ENCODE results near the gene ANKRD11.

The ANKRD11 gene

DNA sequence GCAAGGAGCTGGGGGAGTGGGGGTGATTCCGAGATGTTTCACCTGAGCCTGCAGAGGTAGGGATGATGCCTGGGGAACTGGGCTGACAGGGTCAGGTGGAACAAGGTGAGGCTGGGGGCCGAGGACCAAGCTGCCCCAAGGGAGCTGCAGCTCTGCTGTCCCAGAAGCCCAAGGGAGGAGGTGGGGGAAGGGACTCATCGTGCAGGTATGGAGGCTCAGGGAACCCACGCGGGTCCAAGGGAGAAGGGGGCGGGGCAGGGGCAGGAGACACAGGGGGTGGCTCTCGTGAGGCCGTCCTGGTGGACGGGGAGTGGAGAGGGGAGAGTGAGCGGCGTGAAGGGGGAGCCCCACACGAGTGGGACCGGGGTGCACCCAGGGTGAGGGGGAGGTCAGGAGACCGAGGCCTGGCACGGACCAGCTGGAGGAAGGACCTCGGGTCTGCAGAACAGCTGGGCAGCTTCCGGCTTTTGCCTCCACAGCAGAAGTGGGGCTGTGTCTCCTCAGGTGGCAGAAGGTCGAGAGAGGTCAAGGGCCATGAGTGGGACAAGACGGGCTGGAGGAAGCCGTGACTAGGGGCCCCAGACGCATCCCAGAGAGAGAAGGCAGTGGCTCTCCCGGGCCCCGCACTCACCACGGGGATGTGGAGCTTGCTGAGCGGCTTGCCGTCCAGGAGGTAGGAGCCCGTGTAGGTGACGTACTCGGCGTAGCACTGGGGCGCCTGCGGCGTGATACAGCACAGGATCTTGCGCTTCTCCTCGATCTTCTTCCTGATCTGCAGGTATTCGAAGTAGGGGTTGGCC, 211.7 kb downstream of the ANKRD11 start:
- no peak for TF ChIP-seq CTCF (IDR thresholded peaks at IDR 0.05; ENCODE audit: insufficient read depth, low read depth, low read length, missing control alignments)
- DNase-seq (ENCODE audit: low read depth): no peak
- H3K4me3 ChIP-seq (ENCODE audit: low read depth, low read length): no peak overlapping the region

DNA sequence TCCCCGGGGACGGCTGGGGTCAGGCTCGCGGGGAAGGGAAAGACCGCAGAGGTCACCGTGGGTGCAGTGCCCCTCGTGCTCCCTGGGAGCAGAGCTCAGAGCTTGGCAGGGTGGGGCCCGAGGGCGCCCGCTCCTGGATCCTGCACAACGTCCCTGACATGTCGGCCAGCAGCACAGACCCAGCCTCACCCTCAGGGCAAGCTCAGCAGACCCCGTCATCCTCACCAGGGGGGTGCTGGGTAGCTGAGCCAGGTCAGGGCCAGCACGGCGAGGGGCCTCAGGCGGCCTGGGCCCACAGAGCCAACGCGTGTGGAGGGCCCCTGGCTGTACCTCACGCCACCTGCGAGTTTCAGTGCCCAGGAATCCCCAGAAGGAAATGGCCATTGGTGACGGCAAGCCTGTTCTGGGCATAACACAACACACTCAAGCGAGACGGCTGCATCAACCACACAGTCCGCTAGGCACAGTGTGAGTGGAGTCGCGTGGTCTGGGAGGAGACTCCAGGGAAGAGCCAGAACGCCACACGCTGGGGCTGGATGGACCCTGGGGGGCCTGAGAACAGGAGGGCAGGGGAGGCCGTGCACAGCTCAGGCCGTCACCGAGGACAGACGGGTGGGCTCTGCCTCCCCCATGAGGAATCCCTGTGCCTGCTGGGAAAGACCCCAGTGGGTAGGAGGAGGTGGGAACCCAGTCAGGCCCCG, 212.6 kb downstream of the ANKRD11 start:
- no peak for DNase-seq (ENCODE audit: low read depth)
- no peak overlapping the region for H3K4me3 ChIP-seq (ENCODE audit: low read depth, low read length)
- no peak for TF ChIP-seq CTCF (IDR thresholded peaks at IDR 0.05; ENCODE audit: insufficient read depth, low read depth, low read length, missing control alignments)

- DNase-seq (ENCODE audit: low read depth): no peak
- no peak overlapping the region for H3K4me3 ChIP-seq (ENCODE audit: low read depth, low read length)
- TF ChIP-seq CTCF (IDR thresholded peaks at IDR 0.05; ENCODE audit: insufficient read depth, low read depth, low read length, missing control alignments): no peak
Measured at GRCh38 chr16:89277049-89277448, 213.3 kb downstream of the ANKRD11 start.

GRCh38 chr16:89275837-89276720, 214.3 kb downstream of the ANKRD11 start:
- DNase-seq (ENCODE audit: low read depth): no peak
- no peak overlapping the region for H3K4me3 ChIP-seq (ENCODE audit: low read depth, low read length)
- no peak for TF ChIP-seq CTCF (IDR thresholded peaks at IDR 0.05; ENCODE audit: insufficient read depth, low read depth, low read length, missing control alignments)

- no peak for TF ChIP-seq CTCF (IDR thresholded peaks at IDR 0.05; ENCODE audit: insufficient read depth, low read depth, low read length, missing control alignments)
Measured at GRCh38 chr16:89275284-89275584, 215.1 kb downstream of the ANKRD11 start.

DNA sequence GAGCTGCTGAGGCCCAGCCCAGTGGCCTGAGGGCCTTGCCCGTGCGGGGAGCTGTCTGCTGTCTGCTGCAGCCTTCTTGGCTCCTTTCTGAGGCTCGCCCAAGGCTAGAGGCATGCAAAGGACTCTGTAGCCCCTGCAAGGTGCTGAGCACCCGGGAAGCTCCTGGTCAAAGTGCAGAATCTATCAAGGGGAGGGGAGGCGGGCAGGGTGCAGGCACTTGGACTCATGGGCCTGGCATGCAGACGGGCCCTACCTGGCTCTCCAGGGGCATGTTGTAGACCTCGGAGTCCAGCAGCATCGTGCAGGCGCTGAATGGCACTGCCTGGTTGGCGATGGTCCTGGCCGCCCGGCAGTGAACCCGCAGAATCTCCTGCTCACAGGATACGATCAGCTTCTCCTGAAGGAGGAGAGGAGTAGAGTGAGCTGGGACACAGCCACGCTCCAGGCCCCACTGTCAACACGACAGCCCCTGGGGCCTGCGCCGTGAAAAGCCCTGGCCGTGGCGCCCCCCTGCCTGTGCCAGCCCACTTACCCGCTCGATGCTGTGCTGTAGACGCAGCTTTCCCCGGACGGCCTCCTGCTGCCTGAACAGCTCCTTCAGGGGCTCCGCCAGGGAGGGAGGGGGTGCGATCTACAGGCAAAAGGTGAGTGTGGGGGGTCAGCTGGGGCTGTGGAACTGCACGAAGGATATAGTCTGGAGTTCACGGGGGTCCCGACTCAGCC, 215.6 kb downstream of the ANKRD11 start:
- DNase-seq (ENCODE audit: low read depth): no peak
- TF ChIP-seq CTCF (IDR thresholded peaks at IDR 0.05; ENCODE audit: insufficient read depth, low read depth, low read length, missing control alignments): no peak
- H3K4me3 ChIP-seq (ENCODE audit: low read depth, low read length): no peak overlapping the region

More at GRCh38 chr16:89275284-89275584, 215.1 kb downstream of the ANKRD11 start:
- DNase-seq (ENCODE audit: low read depth): no peak
- H3K4me3 ChIP-seq (ENCODE audit: low read depth, low read length): no peak overlapping the region
